HFFc6 (cell line): Measurements from ENCODE around the gene PCDH9. TPM values are rescaled to one million over a fixed set of nuclear protein-coding genes. Genes with fewer than 3 reads are reported as not detected.

Experiments used
- DNase-seq: peaks from one replicate; pipeline ENCODE4 v3.0.0-alpha.2; 2018
- H3K27ac Mint-ChIP-seq: 2 replicates; pipeline ENCODE4 v1.8.0; 2020; ENCODE audit warnings: mild to moderate bottlenecking, mixed read lengths
- H3K27me3 Mint-ChIP-seq: 2 replicates; pipeline ENCODE4 v1.8.0; 2021; ENCODE audit warnings: mild to moderate bottlenecking, moderate library complexity, mixed read lengths; ENCODE audit not compliant: insufficient read depth
- H3K36me3 Mint-ChIP-seq: 2 replicates; pipeline ENCODE4 v1.8.0; 2021; ENCODE audit warnings: low read depth, mixed read lengths
- H3K4me1 Mint-ChIP-seq: 2 replicates; pipeline ENCODE4 v1.8.0; 2020; ENCODE audit warnings: low read depth, mixed read lengths
- H3K4me3 Mint-ChIP-seq: 2 replicates; pipeline ENCODE4 v1.8.0; 2020; ENCODE audit warnings: mild to moderate bottlenecking, moderate library complexity, mixed read lengths
- H3K9me3 Mint-ChIP-seq: 2 replicates; pipeline ENCODE4 v1.8.0; 2020; ENCODE audit warnings: mild to moderate bottlenecking, mixed read lengths
- total RNA-seq, 6 experiments: library from RNA; stranded (reverse); fragmentation: NEBNext Ultra II Directional; extraction: Animal tissue kit (Norgen Biotek cat#: 25700); gene quantifications; 2 replicates in 1 of 6; 3 replicates in 5 of 6; pipeline ENCODE4 v1.2.3, GENCODE V29; 2021
- TF ChIP-seq, protein P1 (sequence below): fragments of 200-600 bp; sonication (generic); IDR thresholded peaks from 2 replicates; pipeline ENCODE4 v1.5.0; 2021; ENCODE audit warnings: antibody characterized with exemption, mild to moderate bottlenecking

PCDH9 gene
- total RNA-seq, 6 experiments from 2014 or later, result 2.0 to 6.7 (median 2.6) TPM

DNA sequence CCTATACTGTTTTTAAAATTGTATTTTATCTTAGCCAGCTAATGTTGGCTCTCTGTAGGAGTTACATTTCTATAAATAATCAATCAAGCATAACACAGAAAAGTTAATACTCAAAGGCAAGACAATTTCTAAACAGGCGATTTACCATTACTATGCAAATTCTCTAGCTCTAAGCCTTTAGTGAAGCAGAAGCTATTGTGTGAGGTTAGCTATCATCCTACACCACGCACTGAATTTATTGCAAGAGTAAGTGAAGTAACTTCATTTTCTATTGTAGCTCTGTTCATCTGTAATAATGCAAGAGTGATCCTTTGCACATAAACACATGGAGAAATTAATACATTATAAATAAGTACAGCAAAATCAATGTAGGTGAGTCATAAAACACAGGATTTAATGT, 439.3 kb downstream of the PCDH9 start:
- no peaks in the 10 kb centered on the region for H3K36me3 Mint-ChIP-seq
- no peak for DNase-seq
- no peaks in the 10 kb centered on the region for H3K9me3 Mint-ChIP-seq
- H3K27ac Mint-ChIP-seq, result no peak overlapping the region
- TF ChIP-seq, protein P1, sequence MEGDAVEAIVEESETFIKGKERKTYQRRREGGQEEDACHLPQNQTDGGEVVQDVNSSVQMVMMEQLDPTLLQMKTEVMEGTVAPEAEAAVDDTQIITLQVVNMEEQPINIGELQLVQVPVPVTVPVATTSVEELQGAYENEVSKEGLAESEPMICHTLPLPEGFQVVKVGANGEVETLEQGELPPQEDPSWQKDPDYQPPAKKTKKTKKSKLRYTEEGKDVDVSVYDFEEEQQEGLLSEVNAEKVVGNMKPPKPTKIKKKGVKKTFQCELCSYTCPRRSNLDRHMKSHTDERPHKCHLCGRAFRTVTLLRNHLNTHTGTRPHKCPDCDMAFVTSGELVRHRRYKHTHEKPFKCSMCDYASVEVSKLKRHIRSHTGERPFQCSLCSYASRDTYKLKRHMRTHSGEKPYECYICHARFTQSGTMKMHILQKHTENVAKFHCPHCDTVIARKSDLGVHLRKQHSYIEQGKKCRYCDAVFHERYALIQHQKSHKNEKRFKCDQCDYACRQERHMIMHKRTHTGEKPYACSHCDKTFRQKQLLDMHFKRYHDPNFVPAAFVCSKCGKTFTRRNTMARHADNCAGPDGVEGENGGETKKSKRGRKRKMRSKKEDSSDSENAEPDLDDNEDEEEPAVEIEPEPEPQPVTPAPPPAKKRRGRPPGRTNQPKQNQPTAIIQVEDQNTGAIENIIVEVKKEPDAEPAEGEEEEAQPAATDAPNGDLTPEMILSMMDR, result no peak
- H3K27me3 Mint-ChIP-seq, result peaks cover 2% of the 10 kb centered on the region; the same call in 1 of the 2 replicates
- H3K4me3 Mint-ChIP-seq, result no peak overlapping the region
- no peaks in the 10 kb centered on the region for H3K4me1 Mint-ChIP-seq

DNA sequence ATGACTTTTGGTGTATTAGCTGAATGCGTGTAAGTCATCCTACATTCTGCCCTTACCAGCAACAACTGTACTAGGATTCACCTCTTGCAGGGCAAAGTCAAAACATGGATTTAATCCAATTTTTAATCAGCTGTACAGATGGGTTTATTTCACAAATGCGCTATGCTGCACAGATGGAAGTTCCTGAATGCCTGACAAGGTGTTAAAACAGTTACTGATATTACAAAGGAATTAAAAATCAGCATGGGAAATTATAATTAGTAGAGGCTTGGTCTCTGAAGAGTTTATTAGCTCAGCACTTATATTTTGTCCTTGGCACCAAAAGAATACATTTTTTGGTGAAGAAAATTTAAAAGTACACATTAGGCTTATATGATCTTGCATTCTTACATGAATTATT, 448.9 kb downstream of the PCDH9 start:
- Mint-ChIP-seq H3K4me1 (no peaks in the 10 kb centered on the region), H3K27ac (no peak overlapping the region), H3K27me3 (no peaks in the 10 kb centered on the region), H3K9me3 (no peaks in the 10 kb centered on the region), H3K4me3 (no peak overlapping the region), H3K36me3 (no peaks in the 10 kb centered on the region)
- TF ChIP-seq, protein P1, result no peak
- DNase-seq, result no peak

DNA sequence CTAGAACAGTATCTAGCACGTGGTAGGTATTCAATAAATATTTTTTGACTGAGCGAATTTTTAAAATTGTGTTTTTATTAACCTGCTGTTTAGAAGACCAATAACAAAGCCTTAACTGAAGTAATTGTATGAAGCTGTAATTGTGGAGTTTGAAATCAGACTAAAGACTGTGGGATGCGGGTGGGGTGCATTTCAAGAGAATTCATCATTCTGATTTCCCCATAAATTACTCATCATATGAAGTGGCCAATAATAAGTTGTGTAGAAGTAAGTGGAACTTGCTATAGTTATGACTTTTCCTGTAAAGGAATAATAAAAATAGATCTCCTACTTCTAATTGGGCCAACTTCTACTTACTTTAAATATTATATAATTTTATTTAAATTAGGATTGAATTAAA, 449.3 kb downstream of the PCDH9 start:
- no peaks in the 10 kb centered on the region for H3K27me3 Mint-ChIP-seq
- H3K27ac Mint-ChIP-seq, result no peak overlapping the region
- no peak for DNase-seq
- H3K4me1 Mint-ChIP-seq, result no peaks in the 10 kb centered on the region
- no peak overlapping the region for H3K4me3 Mint-ChIP-seq
- no peaks in the 10 kb centered on the region for H3K9me3 Mint-ChIP-seq
- H3K36me3 Mint-ChIP-seq, result no peaks in the 10 kb centered on the region
- TF ChIP-seq, protein P1, result no peak

DNA sequence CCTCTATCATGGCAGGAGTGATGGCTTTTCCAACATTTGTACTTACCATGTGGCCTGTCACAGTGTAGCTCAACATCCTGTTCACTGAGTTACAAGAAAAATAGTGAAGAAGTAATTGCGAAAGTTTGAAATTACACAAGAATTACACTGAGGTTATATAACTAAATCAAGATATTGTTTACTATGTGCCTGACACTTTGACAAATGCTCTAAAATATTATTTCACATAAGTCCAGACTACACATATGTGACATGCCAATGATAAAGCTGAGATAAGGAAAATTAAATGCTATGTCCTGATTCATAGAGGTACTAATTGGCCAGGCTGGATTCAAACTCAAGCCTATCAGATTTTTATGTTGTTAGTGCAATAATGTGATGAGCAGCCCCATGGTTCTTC, 451.7 kb downstream of the PCDH9 start:
- no peaks in the 10 kb centered on the region; the same call in 1 of the 2 replicates for H3K27me3 Mint-ChIP-seq
- TF ChIP-seq, protein P1, result no peak
- H3K9me3 Mint-ChIP-seq, result no peaks in the 10 kb centered on the region
- no peaks in the 10 kb centered on the region for H3K36me3 Mint-ChIP-seq
- DNase-seq, result no peak
- no peaks in the 10 kb centered on the region for H3K4me1 Mint-ChIP-seq
- no peak overlapping the region for H3K27ac Mint-ChIP-seq
- no peak overlapping the region for H3K4me3 Mint-ChIP-seq

DNA sequence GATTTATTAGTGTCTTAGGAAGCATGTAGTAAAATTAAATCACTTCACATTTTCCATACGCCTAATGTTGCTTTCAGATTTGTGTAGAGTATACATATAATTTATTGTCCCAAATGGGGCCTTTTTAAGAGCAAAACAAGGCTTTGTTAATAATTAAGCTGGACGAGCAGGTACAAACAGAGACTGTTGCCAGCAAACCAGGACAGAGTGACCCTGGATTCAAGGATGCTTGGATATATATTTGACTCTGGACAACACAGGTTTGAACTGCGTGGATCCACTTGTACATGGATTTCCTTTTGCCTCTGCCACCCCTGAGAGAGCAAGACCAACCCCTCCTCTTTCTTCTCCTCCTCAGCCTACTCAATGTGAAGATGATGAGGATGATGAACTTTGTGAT, 454.9 kb downstream of the PCDH9 start:
- Mint-ChIP-seq H3K4me1 (no peaks in the 10 kb centered on the region), H3K9me3 (no peaks in the 10 kb centered on the region), H3K27me3 (no peaks in the 10 kb centered on the region; the same call in 1 of the 2 replicates), H3K4me3 (no peak overlapping the region), H3K36me3 (no peaks in the 10 kb centered on the region), H3K27ac (no peak overlapping the region)
- TF ChIP-seq, protein P1, result no peak
- no peak for DNase-seq

DNA sequence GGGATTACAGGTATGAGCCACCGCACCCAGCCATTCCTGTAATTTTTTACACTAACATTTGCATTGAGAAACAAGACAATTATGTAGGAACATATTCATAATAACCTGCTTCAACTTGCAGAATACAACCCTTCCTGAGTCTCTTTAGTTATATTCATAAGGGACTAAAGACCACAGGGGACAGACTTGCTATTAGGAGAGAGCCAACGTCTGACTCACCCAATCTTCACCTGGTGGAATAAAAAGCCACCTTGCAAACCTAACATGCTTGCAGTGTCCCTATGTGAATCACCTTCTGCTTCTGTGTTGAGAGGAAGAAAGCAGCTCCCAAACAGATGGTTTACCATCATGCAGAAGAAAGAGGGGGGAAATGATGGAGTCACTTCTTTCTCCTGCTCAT, 456.1 kb downstream of the PCDH9 start:
- no peak for DNase-seq
- TF ChIP-seq, protein P1, result no peak
- Mint-ChIP-seq H3K27me3 (no peaks in the 10 kb centered on the region; the same call in 1 of the 2 replicates), H3K36me3 (no peaks in the 10 kb centered on the region), H3K4me3 (no peak overlapping the region), H3K27ac (no peak overlapping the region), H3K9me3 (no peaks in the 10 kb centered on the region), H3K4me1 (no peaks in the 10 kb centered on the region)
